Loucy (cell line): Measurements from ENCODE around the gene CFAP70.

Source experiments
- EZH2phosphoT487 ChIP-seq: fragments of 200-600 bp; IDR thresholded peaks from 2 replicates; pipeline ENCODE4 v1.6.1; 2018; ENCODE audit warnings: antibody characterized with exemption, mild to moderate bottlenecking, moderate library complexity, borderline replicate concordance
- TF ChIP-seq, protein P1 (sequence below): fragments of 200-600 bp; sonication (generic); conservative IDR thresholded peaks from 2 replicates; pipeline ENCODE4 v1.5.1; 2014; ENCODE audit warnings: mild to moderate bottlenecking, antibody characterized with exemption, low read length

- TF ChIP-seq, protein P1, sequence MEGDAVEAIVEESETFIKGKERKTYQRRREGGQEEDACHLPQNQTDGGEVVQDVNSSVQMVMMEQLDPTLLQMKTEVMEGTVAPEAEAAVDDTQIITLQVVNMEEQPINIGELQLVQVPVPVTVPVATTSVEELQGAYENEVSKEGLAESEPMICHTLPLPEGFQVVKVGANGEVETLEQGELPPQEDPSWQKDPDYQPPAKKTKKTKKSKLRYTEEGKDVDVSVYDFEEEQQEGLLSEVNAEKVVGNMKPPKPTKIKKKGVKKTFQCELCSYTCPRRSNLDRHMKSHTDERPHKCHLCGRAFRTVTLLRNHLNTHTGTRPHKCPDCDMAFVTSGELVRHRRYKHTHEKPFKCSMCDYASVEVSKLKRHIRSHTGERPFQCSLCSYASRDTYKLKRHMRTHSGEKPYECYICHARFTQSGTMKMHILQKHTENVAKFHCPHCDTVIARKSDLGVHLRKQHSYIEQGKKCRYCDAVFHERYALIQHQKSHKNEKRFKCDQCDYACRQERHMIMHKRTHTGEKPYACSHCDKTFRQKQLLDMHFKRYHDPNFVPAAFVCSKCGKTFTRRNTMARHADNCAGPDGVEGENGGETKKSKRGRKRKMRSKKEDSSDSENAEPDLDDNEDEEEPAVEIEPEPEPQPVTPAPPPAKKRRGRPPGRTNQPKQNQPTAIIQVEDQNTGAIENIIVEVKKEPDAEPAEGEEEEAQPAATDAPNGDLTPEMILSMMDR, result no peak
- TF ChIP-seq EZH2phosphoT487, result no peak
Observed at GRCh38 chr10:73210395-73211105, 148.1 kb downstream of the CFAP70 start.
